CD4-positive, alpha-beta memory T cell (primary cell): ENCODE data around the gene HNMT. TPM values are rescaled to one million over a fixed set of nuclear protein-coding genes. Genes with fewer than 3 reads are reported as not detected.
"Not testable (repeated sequence)": the region's sequence is repeated elsewhere in the genome, so short reads cannot be mapped to it uniquely, and the experiment has no call there.

ENCODE experiments used
- CTCF ChIA-PET: fragments of 350-600 bp; sonication (Branson Sonifier 250); formaldehyde crosslinking; loops from one replicate; lab custom pipeline; 2021; ENCODE audit warnings: inconsistent platforms; ENCODE audit not compliant: partially characterized antibody; lab: Charles Lee
- POLR2A ChIA-PET: fragments of 350-600 bp; sonication (Branson Sonifier 250); formaldehyde crosslinking; loops from one replicate; lab custom pipeline; 2021; ENCODE audit not compliant: partially characterized antibody; lab: Charles Lee
- DNase-seq, 5 donors: peaks; one replicate each; pipeline versions ENCODE4 v3.0.0 to v3.0.0-alpha.2; 2020 to 2022; ENCODE audit warnings: mixed read lengths in 1 of 5
- H3K27ac ChIP-seq: one replicate; pipeline ENCODE4 v1.7.0; 2013; ENCODE audit warnings: low read depth, low read length
- H3K27me3 ChIP-seq: 2 replicates; pipeline ENCODE4 v1.7.0; 2013; ENCODE audit warnings: mild to moderate bottlenecking, low read length, moderate library complexity; ENCODE audit not compliant: insufficient read depth
- H3K36me3 ChIP-seq: 2 replicates; pipeline ENCODE4 v1.7.0; 2013; ENCODE audit warnings: mild to moderate bottlenecking, low read length, moderate library complexity; ENCODE audit not compliant: insufficient read depth
- H3K4me1 ChIP-seq: 2 replicates; pipeline ENCODE4 v1.7.0; 2013; ENCODE audit warnings: mild to moderate bottlenecking, low read length, moderate library complexity; ENCODE audit not compliant: insufficient read depth
- H3K4me3 ChIP-seq, 2 donors: one replicate each; pipeline ENCODE4 v1.7.0; 2013; ENCODE audit warnings: low read length in 2 of 2, mild to moderate bottlenecking in 1 of 2
- H3K9me3 ChIP-seq, 2 donors: one replicate each; pipeline ENCODE4 v1.7.0; 2013; ENCODE audit warnings: low read length in 2 of 2, control low read depth in 1 of 2; ENCODE audit not compliant: control insufficient read depth in 1 of 2
- H3K27ac Mint-ChIP-seq, 7 donors: one replicate each; pipeline ENCODE4 v1.8.0; 2020 to 2021; ENCODE audit warnings: mixed read lengths in 7 of 7, mild to moderate bottlenecking in 6 of 7, inconsistent platforms in 3 of 7, moderate library complexity in 3 of 7
- H3K27me3 Mint-ChIP-seq, 2 donors: one replicate each; pipeline ENCODE4 v1.8.0; 2020 to 2021; ENCODE audit warnings: mixed read lengths in 2 of 2
- H3K36me3 Mint-ChIP-seq, 2 donors: one replicate each; pipeline ENCODE4 v1.8.0; 2020 to 2021; ENCODE audit warnings: mixed read lengths in 2 of 2, inconsistent platforms in 1 of 2, mild to moderate bottlenecking in 1 of 2
- H3K4me1 Mint-ChIP-seq, 4 donors: one replicate each; pipeline ENCODE4 v1.8.0; 2020 to 2021; ENCODE audit warnings: mixed read lengths in 4 of 4, mild to moderate bottlenecking in 1 of 4
- H3K4me3 Mint-ChIP-seq, 8 donors: one replicate each; pipeline ENCODE4 v1.8.0; 2020 to 2021; ENCODE audit warnings: mixed read lengths in 8 of 8, mild to moderate bottlenecking in 7 of 8, moderate library complexity in 6 of 8, inconsistent platforms in 3 of 8
- H3K9me3 Mint-ChIP-seq, 8 donors: one replicate each; pipeline ENCODE4 v1.8.0; 2020 to 2021; ENCODE audit warnings: mixed read lengths in 8 of 8, mild to moderate bottlenecking in 5 of 8, inconsistent platforms in 3 of 8, moderate library complexity in 1 of 8
- intact Hi-C: fragments of 100-400 bp; cut with micrococcal nuclease; formaldehyde crosslinking; loops from one replicate; pipeline ENCODE4 v1.15.1; 2023
- polyA plus RNA-seq, 2 donors: library from polyadenylated mRNA; unstranded; fragments of 300-500 nt; fragmentation: Illumina TruSeq; gene quantifications; one replicate each; pipeline ENCODE4 v1.2.3, GENCODE V29; 2021
- total RNA-seq, 2 experiments: library from RNA; stranded (reverse); gene quantifications; one replicate each; pipeline ENCODE4 v1.2.3, GENCODE V29; 2021

HNMT gene
- total and polyA plus RNA-seq, 4 experiments from 2014 or later: 0.32 to 1.1 TPM; not detected in 2

DNA sequence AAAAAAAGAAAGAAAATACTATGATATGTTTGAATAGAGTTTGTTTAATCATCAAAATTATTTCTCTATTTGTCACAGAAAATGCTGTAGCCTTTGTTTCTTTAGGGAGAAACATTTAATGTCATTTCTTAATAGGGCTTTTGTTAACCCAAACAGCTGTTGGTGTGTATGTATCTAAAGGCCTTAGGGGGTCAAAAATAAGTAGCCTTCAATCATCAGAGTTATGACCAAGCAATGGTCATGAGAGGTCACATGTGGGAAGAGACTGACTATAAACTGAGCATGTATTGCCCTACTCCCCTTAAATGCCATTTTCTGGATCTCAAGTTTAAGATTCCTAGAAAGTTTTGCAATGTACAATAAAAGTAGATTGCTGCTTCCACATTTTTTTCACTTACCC is 22.7 kb downstream of the HNMT start:
- no peak overlapping the region for H3K27ac Mint-ChIP-seq
- no peaks in the 10 kb centered on the region for H3K36me3 Mint-ChIP-seq
- no peak overlapping the region for H3K4me3 ChIP-seq
- no peak overlapping the region for H3K27ac ChIP-seq
- H3K4me1 ChIP-seq: no peaks in the 10 kb centered on the region
- no peaks in the 10 kb centered on the region for H3K27me3 Mint-ChIP-seq
- peaks cover 0 to 3% (median 0%) of the 10 kb centered on the region in 8 donors for H3K9me3 Mint-ChIP-seq
- H3K36me3 ChIP-seq: no peaks in the 10 kb centered on the region
- no peaks in the 10 kb centered on the region for H3K27me3 ChIP-seq
- ChIA-PET CTCF (no interaction called here), POLR2A (no interaction called here)
- no peaks in the 10 kb centered on the region for H3K9me3 ChIP-seq
- intact Hi-C loops: no loop called here
- H3K4me1 Mint-ChIP-seq: no peaks in the 10 kb centered on the region
- no peak overlapping the region for H3K4me3 Mint-ChIP-seq
- no peak for DNase-seq

DNA sequence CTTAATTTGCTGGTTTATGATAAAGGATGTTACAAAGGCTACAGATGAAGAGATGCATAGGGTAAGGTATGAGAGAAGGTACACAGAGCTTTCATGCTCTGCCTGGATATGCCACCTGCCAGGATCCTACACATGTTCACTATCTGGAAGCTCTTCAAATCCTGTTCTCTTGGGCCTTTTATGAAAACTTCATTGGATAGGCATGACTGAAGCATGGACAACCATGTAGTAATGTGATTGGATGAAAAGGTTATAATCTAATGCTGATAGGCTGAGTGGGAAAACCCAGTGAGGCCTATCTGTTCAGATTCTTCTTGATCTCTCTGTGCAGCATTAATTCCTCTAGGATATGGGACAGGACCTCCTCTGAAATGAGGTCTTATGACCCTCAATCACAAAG is 26.8 kb downstream of the HNMT start:
- no peak overlapping the region for H3K4me3 ChIP-seq
- no peaks in the 10 kb centered on the region for H3K4me1 ChIP-seq
- ChIA-PET POLR2A (no interaction called here), CTCF (no interaction called here)
- Mint-ChIP-seq H3K4me1 (no peaks in the 10 kb centered on the region), H3K9me3 (peaks cover 0 to 12% (median 3%) of the 10 kb centered on the region in 8 donors), H3K27ac (no peak overlapping the region), H3K4me3 (no peak overlapping the region), H3K27me3 (no peaks in the 10 kb centered on the region), H3K36me3 (no peaks in the 10 kb centered on the region)
- intact Hi-C loops: no loop called here
- no peaks in the 10 kb centered on the region for H3K27me3 ChIP-seq
- H3K27ac ChIP-seq: no peak overlapping the region
- H3K9me3 ChIP-seq: no peaks in the 10 kb centered on the region
- no peaks in the 10 kb centered on the region for H3K36me3 ChIP-seq
- no peak for DNase-seq

DNA sequence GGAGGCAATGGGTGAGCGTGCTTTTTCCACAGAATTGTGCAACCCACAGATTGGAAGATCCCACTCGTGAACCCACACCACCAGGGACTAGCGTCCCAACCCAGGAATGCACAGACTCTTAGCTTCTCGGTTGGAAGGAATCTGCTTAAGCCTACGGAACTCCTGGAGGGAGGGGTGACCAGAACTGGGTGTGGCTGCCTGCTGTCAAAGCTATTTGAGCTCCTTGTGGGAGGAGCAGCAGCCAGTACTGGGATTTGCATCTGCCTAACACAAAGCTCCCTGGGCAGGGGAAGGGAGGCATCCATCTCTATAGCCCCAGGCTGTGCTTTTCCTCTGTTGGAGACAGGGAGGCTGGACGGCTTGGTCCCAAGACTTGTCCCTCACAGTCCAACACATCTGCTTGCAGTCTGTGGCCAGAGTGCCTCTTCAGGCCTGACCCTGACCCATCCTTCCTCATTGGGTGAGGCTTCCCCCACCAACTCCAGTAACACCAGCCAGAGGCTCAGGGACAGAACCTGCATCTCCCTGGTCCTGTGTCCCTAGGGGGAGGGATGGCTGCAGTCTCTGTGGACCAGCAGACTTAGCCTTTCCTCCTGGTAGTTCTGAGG is 27.9 kb downstream of the HNMT start:
- H3K36me3 Mint-ChIP-seq: no peaks in the 10 kb centered on the region
- intact Hi-C loops: no loop called here

DNA sequence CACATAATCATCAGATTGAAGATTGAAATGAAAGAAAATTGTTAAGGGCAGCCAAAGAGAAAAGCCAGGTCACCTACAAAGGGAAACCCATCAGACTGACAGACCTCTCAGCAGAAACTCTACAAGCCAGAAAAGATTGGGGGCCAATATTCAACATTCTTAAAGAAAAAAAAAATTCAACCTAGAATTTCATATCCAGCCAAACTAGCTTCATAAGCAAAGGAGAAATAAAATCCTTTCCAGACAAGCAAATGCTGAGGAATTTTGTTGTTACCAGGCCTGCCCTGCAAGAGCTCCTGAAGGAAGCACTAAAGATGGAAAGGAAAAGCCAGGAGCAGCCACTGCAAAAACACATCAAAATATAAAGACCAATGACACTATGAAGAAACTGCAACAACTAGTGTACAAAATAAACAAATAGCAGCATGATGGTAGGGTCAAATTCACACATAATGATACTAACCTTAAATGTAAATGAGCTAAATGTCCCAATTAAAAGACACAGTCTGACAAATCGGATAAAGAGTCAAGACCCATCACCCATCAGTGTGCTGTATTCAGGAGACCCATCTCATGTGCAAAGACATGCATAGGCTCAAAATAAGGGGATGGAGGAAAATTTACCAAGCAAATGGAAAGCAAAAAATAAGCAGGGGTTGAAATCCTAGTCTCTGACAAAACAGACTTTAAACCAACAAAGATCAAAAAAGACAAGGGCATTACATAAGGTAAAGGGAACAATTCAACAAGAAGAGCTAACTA is 29.6 kb downstream of the HNMT start:
- H3K9me3 ChIP-seq, H3K4me3 Mint-ChIP-seq, H3K27ac Mint-ChIP-seq, H3K4me3 ChIP-seq, POLR2A ChIA-PET, H3K36me3 Mint-ChIP-seq, intact Hi-C loops, H3K4me1 ChIP-seq, H3K36me3 ChIP-seq, H3K4me1 Mint-ChIP-seq, H3K27me3 ChIP-seq, H3K27me3 Mint-ChIP-seq, CTCF ChIA-PET, DNase-seq, H3K27ac ChIP-seq: not testable (repeated sequence)
- peaks cover 0 to 12% (median 3%) of the 10 kb centered on the region in 8 donors for H3K9me3 Mint-ChIP-seq

More for the DNA sequence above, 27.9 kb downstream of the HNMT start:
- Mint-ChIP-seq H3K9me3 (peaks cover 0 to 12% (median 3%) of the 10 kb centered on the region in 8 donors), H3K4me3 (no peak overlapping the region), H3K4me1 (no peaks in the 10 kb centered on the region), H3K27ac (no peak overlapping the region), H3K27me3 (no peaks in the 10 kb centered on the region)
- Histone ChIP-seq H3K4me1 (no peaks in the 10 kb centered on the region), H3K4me3 (no peak overlapping the region), H3K27me3 (no peaks in the 10 kb centered on the region), H3K9me3 (no peaks in the 10 kb centered on the region), H3K27ac (no peak overlapping the region), H3K36me3 (no peaks in the 10 kb centered on the region)
- CTCF ChIA-PET: no interaction called here
- DNase-seq: peak in 1 of 5 donors; percentile 31
- POLR2A ChIA-PET: no interaction called here

DNA sequence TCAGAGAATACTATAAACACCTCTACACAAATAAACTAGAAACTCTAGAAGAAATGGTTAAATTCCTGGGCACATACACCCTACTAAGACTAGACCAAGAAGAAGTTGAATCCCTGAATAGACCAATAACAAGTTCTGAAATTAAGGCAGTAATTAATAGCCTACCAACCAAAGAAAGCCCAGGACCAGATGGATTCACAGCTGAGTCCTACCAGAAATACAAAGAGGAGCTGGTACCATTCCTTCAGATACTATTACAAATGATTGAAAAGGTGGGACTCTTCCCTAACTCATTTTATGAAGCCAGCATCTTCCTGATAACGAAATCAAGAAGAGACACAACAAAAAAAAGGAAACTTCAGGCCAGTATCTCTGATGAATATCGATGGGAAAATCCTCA is 31.1 kb downstream of the HNMT start:
- POLR2A ChIA-PET, H3K4me3 Mint-ChIP-seq, H3K27me3 Mint-ChIP-seq, H3K9me3 ChIP-seq, H3K4me1 ChIP-seq, H3K27ac ChIP-seq, CTCF ChIA-PET, DNase-seq, H3K27me3 ChIP-seq, H3K36me3 Mint-ChIP-seq, H3K27ac Mint-ChIP-seq, intact Hi-C loops, H3K36me3 ChIP-seq, H3K4me1 Mint-ChIP-seq, H3K4me3 ChIP-seq: not testable (repeated sequence)
- H3K9me3 Mint-ChIP-seq: peaks cover 0 to 12% (median 3%) of the 10 kb centered on the region in 8 donors

DNA sequence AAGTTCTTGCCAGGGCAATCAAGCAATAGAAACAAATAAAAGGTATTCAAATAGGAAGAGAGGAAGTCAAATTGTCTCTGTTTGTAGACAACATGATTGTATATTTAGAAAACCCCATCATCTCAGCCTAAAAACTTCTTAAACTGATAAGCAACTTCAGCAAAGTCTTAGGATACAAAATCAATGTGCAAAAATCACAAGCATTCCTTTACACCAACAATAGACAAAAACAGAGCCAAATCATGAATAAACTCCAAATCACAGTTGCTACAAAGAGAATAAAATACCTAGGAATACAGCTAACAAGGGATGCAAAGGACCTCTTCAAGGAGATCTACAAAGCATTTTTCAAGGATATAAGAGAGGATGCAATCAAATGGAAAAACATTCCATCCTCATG is 31.9 kb downstream of the HNMT start:
- H3K27me3 Mint-ChIP-seq, H3K36me3 Mint-ChIP-seq, H3K4me1 ChIP-seq, H3K27ac ChIP-seq, H3K27me3 ChIP-seq, H3K4me3 Mint-ChIP-seq, H3K4me1 Mint-ChIP-seq, intact Hi-C loops, DNase-seq, H3K36me3 ChIP-seq, H3K27ac Mint-ChIP-seq, CTCF ChIA-PET, H3K9me3 ChIP-seq, H3K4me3 ChIP-seq, POLR2A ChIA-PET: not testable (repeated sequence)
- H3K9me3 Mint-ChIP-seq: peaks cover 0 to 12% (median 3%) of the 10 kb centered on the region in 8 donors

DNA sequence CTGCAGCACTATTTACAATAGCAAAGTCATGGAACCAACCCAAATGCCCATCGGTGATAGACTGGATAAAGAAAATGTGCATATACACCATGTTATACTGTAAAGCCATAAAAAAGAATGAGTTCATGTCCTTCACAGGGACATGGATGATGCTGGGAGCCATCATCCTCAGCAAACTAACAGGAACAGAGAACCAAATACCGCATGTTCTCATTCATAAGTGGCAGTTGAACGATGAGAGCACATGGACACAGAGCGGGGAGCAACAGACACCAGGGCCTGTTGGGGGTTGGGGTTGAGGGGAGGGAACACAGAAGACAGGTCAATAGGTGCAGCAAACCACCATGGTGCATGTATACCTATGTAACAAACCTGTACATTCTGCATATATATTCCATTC is 33.5 kb downstream of the HNMT start:
- H3K27ac Mint-ChIP-seq: no peak overlapping the region

More for the DNA sequence above, 33.5 kb downstream of the HNMT start:
- H3K27me3 ChIP-seq: no peaks in the 10 kb centered on the region
- H3K4me1 Mint-ChIP-seq: no peaks in the 10 kb centered on the region
- no peak for DNase-seq
- peaks cover 0 to 10% (median 3%) of the 10 kb centered on the region in 8 donors for H3K9me3 Mint-ChIP-seq
- ChIA-PET CTCF (no interaction called here), POLR2A (no interaction called here)
- no peaks in the 10 kb centered on the region for H3K27me3 Mint-ChIP-seq
- no peaks in the 10 kb centered on the region for H3K36me3 ChIP-seq
- H3K36me3 Mint-ChIP-seq: no peaks in the 10 kb centered on the region
- no peaks in the 10 kb centered on the region for H3K9me3 ChIP-seq
- intact Hi-C loops: no loop called here
- H3K4me1 ChIP-seq: no peaks in the 10 kb centered on the region
- H3K27ac ChIP-seq: no peak overlapping the region
- no peak overlapping the region for H3K4me3 Mint-ChIP-seq
- H3K4me3 ChIP-seq: no peak overlapping the region
